Prostate gland (tissue), 2 donors: Measurements from ENCODE around the gene JARID2. TPM values are rescaled to one million over a fixed set of nuclear protein-coding genes. Genes with fewer than 3 reads are reported as not detected.

Source experiments
- DNase-seq: peaks from one replicate; pipeline ENCODE4 v3.0.0-alpha.2; 2019; ENCODE audit warnings: low spot score
- H3K27ac ChIP-seq, 2 donors: fragments of 200-600 bp; sonication (generic); 2 replicates each; pipeline ENCODE4 v1.5.1; 2017 to 2019
- H3K27me3 ChIP-seq: fragments of 200-600 bp; sonication (generic); replicated peaks from 2 replicates; pipeline ENCODE4 v1.5.1; 2019; ENCODE audit not compliant: insufficient read depth
- H3K36me3 ChIP-seq, 2 donors: fragments of 200-600 bp; sonication (generic); 1 replicate in 1 of 2; 2 replicates in 1 of 2; pipeline versions ENCODE4 v1.5.1 to v1.8.1; 2017 to 2019
- H3K4me1 ChIP-seq: fragments of 200-600 bp; sonication (generic); replicated peaks from 2 replicates; pipeline ENCODE4 v1.5.1; 2019
- H3K4me3 ChIP-seq, 2 donors: fragments of 200-600 bp; sonication (generic); 2 replicates each; pipeline ENCODE4 v1.5.1; 2017 to 2019
- H3K9me3 ChIP-seq: fragments of 200-600 bp; sonication (generic); 2 replicates; pipeline ENCODE4 v1.5.1; 2017
- POLR2A ChIP-seq: fragments of 450-650 bp; IDR thresholded peaks from one replicate; pipeline ENCODE4 v1.6.1; 2016; ENCODE audit warnings: antibody characterized with exemption, mild to moderate bottlenecking
- POLR2AphosphoS5 ChIP-seq: sonication (generic); formaldehyde crosslinking; IDR thresholded peaks from one replicate; pipeline ENCODE4 v1.6.1; 2017; ENCODE audit warnings: antibody characterized with exemption
- whole genome bisulfite sequencing: methylation state at CpG from one replicate; pipeline ENCODE4 v1.1.5; 2018; 5-methylcytosine and 5-hydroxymethylcytosine counted together
- intact Hi-C: fragments of 100-400 bp; cut with DNase I; formaldehyde crosslinking; loops from one replicate; pipeline ENCODE4 v1.14.2; 2022
- total RNA-seq, 2 donors: library from RNA; depleted of rRNA; stranded (reverse); fragments of >200 nt; gene quantifications; one replicate each; pipeline ENCODE4 v1.1.0, GENCODE V29; 2016
- TF ChIP-seq, protein P1 (sequence below), 4 experiments: fragments of 200-600 bp in 2 of 4; fragments of 450-650 bp in 2 of 4; sonication (generic) in 2 of 4; IDR thresholded peaks; 1 replicate in 3 of 4; 2 replicates in 1 of 4; pipeline ENCODE4 v1.5.1; 2016 to 2019; ENCODE audit warnings: antibody characterized with exemption in 4 of 4, mild to moderate bottlenecking in 2 of 4, moderate library complexity in 2 of 4

The JARID2 gene
- total RNA-seq, 2 donors from 2014 or later = 7.7 to 35.4 TPM

DNA sequence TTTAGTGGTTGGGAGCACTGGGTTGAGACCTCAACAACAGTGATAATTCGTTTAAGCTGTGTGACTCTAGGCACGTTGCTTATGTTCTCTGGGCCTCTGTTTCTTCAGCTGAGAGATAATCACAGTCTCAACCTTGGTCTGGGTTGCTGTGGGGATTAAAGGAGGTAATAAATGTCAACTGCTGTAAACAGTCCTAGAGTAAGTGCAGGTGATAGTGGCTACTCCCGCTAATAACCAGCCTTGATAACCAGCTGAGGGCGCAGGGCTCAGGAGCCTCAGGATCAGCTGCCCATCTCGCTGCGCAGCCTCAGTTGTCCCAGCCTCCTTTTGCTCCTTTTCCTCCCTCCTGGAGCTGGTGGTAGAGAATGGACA lies 58.0 kb downstream of the JARID2 start:
- no peaks in the 10 kb centered on the region for H3K4me1 ChIP-seq

GRCh38 chr6:15304337-15305042 lies 58.6 kb downstream of the JARID2 start:
- no peak for DNase-seq
- TF ChIP-seq, protein P1, sequence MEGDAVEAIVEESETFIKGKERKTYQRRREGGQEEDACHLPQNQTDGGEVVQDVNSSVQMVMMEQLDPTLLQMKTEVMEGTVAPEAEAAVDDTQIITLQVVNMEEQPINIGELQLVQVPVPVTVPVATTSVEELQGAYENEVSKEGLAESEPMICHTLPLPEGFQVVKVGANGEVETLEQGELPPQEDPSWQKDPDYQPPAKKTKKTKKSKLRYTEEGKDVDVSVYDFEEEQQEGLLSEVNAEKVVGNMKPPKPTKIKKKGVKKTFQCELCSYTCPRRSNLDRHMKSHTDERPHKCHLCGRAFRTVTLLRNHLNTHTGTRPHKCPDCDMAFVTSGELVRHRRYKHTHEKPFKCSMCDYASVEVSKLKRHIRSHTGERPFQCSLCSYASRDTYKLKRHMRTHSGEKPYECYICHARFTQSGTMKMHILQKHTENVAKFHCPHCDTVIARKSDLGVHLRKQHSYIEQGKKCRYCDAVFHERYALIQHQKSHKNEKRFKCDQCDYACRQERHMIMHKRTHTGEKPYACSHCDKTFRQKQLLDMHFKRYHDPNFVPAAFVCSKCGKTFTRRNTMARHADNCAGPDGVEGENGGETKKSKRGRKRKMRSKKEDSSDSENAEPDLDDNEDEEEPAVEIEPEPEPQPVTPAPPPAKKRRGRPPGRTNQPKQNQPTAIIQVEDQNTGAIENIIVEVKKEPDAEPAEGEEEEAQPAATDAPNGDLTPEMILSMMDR (IDR thresholded peaks at IDR 0.05) = no peak
- Histone ChIP-seq H3K27me3 (no peaks in the 10 kb centered on the region), H3K9me3 (no peaks in the 10 kb centered on the region), H3K4me1 (no peaks in the 10 kb centered on the region), H3K4me3 (no peak overlapping the region), H3K27ac (no peak overlapping the region), H3K36me3 (no peaks in the 10 kb centered on the region)
- WGBS = 83% methylated on average over 4 of the region's 4 CpGs
- intact Hi-C loops = no loop called here

More for the DNA sequence above, 58.0 kb downstream of the JARID2 start:
- 91% methylated on average over 6 of the region's 6 CpGs for WGBS
- no peak overlapping the region for H3K4me3 ChIP-seq
- DNase-seq = no peak
- TF ChIP-seq POLR2A (no peak), POLR2AphosphoS5 (no peak)
- TF ChIP-seq, protein P1 (IDR thresholded peaks at IDR 0.05) = no peak
- no peaks in the 10 kb centered on the region for H3K27me3 ChIP-seq
- no peak overlapping the region for H3K27ac ChIP-seq
- no peaks in the 10 kb centered on the region for H3K9me3 ChIP-seq
- intact Hi-C loops = no loop called here
- H3K36me3 ChIP-seq = no peaks in the 10 kb centered on the region

DNA sequence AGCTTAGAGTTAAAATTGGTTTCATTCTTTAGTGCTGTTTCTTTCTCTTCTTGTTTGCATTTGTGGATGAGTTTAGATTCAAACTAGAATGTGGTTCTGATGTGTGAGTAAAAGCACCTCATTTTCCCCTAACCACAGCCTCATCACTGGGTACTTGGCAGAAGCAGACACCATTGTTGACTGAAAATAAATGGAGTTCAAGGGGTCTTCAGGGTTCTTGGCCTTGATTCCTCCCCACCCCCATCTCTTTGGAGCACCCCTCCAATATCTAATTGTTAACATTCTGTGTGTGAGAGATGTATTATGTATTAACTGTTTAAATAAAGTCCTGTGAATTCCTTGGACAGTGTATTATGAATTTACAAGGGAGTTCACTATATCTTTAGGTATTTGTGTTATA lies 59.6 kb downstream of the JARID2 start:
- H3K4me1 ChIP-seq = no peaks in the 10 kb centered on the region

DNA sequence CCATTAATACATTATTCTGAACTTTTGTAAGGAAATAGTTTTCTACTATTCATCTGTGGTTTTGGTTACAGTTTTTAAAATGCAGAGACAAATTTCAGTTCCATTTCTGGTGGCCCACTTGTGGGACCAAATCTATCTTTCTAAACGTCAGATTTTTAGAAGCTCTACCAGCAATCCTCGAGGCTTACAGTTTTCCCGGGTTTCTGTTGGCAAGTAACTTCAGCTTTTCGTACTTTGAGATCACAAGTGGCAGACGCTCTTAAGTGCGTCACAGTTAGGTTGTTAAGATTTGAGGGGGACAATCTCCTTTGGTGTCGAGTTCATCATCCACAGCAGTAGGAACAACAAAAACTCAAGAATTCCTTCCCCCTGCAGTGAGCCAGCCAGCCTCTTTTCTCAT lies 60.0 kb downstream of the JARID2 start:
- Histone ChIP-seq H3K36me3 (no peaks in the 10 kb centered on the region), H3K27ac (no peak overlapping the region), H3K4me3 (no peak overlapping the region), H3K27me3 (no peaks in the 10 kb centered on the region), H3K4me1 (no peaks in the 10 kb centered on the region), H3K9me3 (no peaks in the 10 kb centered on the region)
- TF ChIP-seq, protein P1 (IDR thresholded peaks at IDR 0.05) = no peak
- no peak for TF ChIP-seq POLR2A
- TF ChIP-seq POLR2AphosphoS5 = no peak
- intact Hi-C loops = no loop called here
- no peak for DNase-seq
- WGBS = 92% methylated on average over 7 of the region's 7 CpGs

More for the DNA sequence above, 59.6 kb downstream of the JARID2 start:
- no peaks in the 10 kb centered on the region for H3K9me3 ChIP-seq
- no peak overlapping the region for H3K4me3 ChIP-seq
- H3K27me3 ChIP-seq = no peaks in the 10 kb centered on the region
- no peak overlapping the region for H3K27ac ChIP-seq
- no peak for TF ChIP-seq POLR2AphosphoS5
- TF ChIP-seq, protein P1 (IDR thresholded peaks at IDR 0.05) = no peak
- no peak for TF ChIP-seq POLR2A
- intact Hi-C loops = no loop called here
- no peak for DNase-seq
- no peaks in the 10 kb centered on the region for H3K36me3 ChIP-seq
